Upper lobe of left lung (tissue), 6 donors: ENCODE data around the gene ACTG1. TPM values are rescaled to one million over a fixed set of nuclear protein-coding genes. Genes with fewer than 3 reads are reported as not detected.

Experiments used
- ATAC-seq, 2 donors: fragments of 200-7000 bp; cut with Tn5 transposase; one replicate each; pipeline ENCODE4 v1.9.1; 2022; ENCODE audit warnings: mild to moderate bottlenecking in 2 of 2, moderate library complexity in 2 of 2; ENCODE audit not compliant: low FRiP score in 2 of 2
- DNase-seq, 2 donors: peaks; one replicate each; pipeline ENCODE4 v3.0.0-alpha.2; 2019 to 2020
- H3K27ac ChIP-seq, 4 donors: fragments of 200-600 bp; sonication (generic); one replicate each; pipeline ENCODE4 v1.5.1; 2016 to 2019
- H3K27me3 ChIP-seq, 4 donors: fragments of 200-600 bp; sonication (generic); one replicate each; pipeline ENCODE4 v1.5.1; 2017 to 2019
- H3K36me3 ChIP-seq, 4 donors: fragments of 200-600 bp; sonication (generic); one replicate each; pipeline ENCODE4 v1.5.1; 2016 to 2019
- H3K4me1 ChIP-seq, 4 donors: fragments of 200-600 bp; sonication (generic); one replicate each; pipeline ENCODE4 v1.5.1; 2018 to 2019
- H3K4me3 ChIP-seq, 4 donors: fragments of 200-600 bp; sonication (generic); one replicate each; pipeline ENCODE4 v1.5.1; 2017 to 2019; ENCODE audit warnings: mild to moderate bottlenecking in 2 of 4, moderate library complexity in 1 of 4
- H3K9me3 ChIP-seq, 4 donors: fragments of 200-600 bp; sonication (generic); one replicate each; pipeline ENCODE4 v1.5.1; 2018 to 2019
- CTCF ChIP-seq, 6 experiments: fragments of 450-650 bp in 4 of 6; fragments of 200-600 bp in 2 of 6; sonication (generic) in 2 of 6; IDR thresholded peaks; one replicate each; pipeline ENCODE4 v1.5.1; 2016 to 2019; ENCODE audit warnings: antibody characterized with exemption in 6 of 6
- EP300 ChIP-seq, 4 donors: sonication (generic); formaldehyde crosslinking; IDR thresholded peaks; one replicate each; pipeline ENCODE4 v1.5.1; 2017; ENCODE audit warnings: antibody characterized with exemption in 4 of 4, control low read depth in 2 of 4
- POLR2A ChIP-seq, 4 donors: fragments of 450-650 bp; IDR thresholded peaks; one replicate each; pipeline ENCODE4 v1.5.1; 2016 to 2017; ENCODE audit warnings: antibody characterized with exemption in 4 of 4, mild to moderate bottlenecking in 2 of 4
- POLR2AphosphoS5 ChIP-seq, 2 donors: sonication (generic); formaldehyde crosslinking; IDR thresholded peaks; one replicate each; pipeline ENCODE4 v1.5.1; 2017; ENCODE audit warnings: antibody characterized with exemption in 2 of 2
- WGBS, 2 donors: methylation state at CpG; one replicate each; pipeline ENCODE4 v1.1.5; 2017 to 2018; 5-methylcytosine and 5-hydroxymethylcytosine counted together
- total RNA-seq, 6 donors: library from RNA; depleted of rRNA in 4 of 6; stranded (reverse); fragments of >200 nt in 4 of 6; gene quantifications; one replicate each; pipeline versions ENCODE4 v1.1.0 to v1.2.1, GENCODE V29; 2016 to 2021
- donor health status: DM: no; HTN: no; CAD: no; lungs with moderate emphysema.
- donor health status: DM: no; HTN: yes; CAD: no; lungs with severe emphysema.

The ACTG1 gene
- total RNA-seq, 6 donors from 2014 or later, result 902 to 3,864 (median 2,097) TPM

- H3K4me3 ChIP-seq, result peak overlapping the region; percentile 68 to 98 (median 86)
- ATAC-seq (peak; percentile 82 to 85), DNase-seq (peak; percentile 83 to 89)
- no peak for TF ChIP-seq EP300 (IDR thresholded peaks at IDR 0.05)
- TF ChIP-seq POLR2AphosphoS5 (IDR thresholded peaks at IDR 0.05), result no peak
- TF ChIP-seq POLR2A (IDR thresholded peaks at IDR 0.05), result no peak
- TF ChIP-seq CTCF (IDR thresholded peaks at IDR 0.05), result peak in 1 of 6 experiments; percentile 8
- peaks cover 19 to 53% (median 22%) of the 10 kb centered on the region in 4 donors for H3K4me1 ChIP-seq
- no peaks in the 10 kb centered on the region for H3K27me3 ChIP-seq
- WGBS, 2 donors, result 2 to 4% methylated on average over 9 to 16 of the region's 19 CpGs
- peak overlapping the region; percentile 79 to 91 (median 87) for H3K27ac ChIP-seq
- H3K9me3 ChIP-seq, result no peaks in the 10 kb centered on the region
- H3K36me3 ChIP-seq, result peaks cover 0 to 44% (median 29%) of the 10 kb centered on the region in 4 donors
Measured at GRCh38 chr17:81553018-81553615, 40.5 kb upstream of the ACTG1 start.

GRCh38 chr17:81552244-81553017 is 39.8 kb upstream of the ACTG1 start, which contains the start of gene FAAP100:
Gene FAAP100, minus strand, starts transcription at chr17:81552353. Its CDS starts 23 bp downstream, at chr17:81552330.
- WGBS, 2 donors, result 0% methylated on average over 9 to 32 of the region's 85 CpGs
- peak within 1 kb of the TSS; percentile 79 to 91 (median 87) for H3K27ac ChIP-seq

GRCh38 chr17:81551458-81552243 is 39.1 kb upstream of the ACTG1 start:
- 0 to 2% methylated on average over 9 to 18 of the region's 69 CpGs for WGBS, 2 donors
- DNase-seq (peak in 1 of 2 donors; percentile 36), ATAC-seq (peak in 1 of 2 donors; percentile 51)
- Histone ChIP-seq H3K27ac (peak overlapping the region; percentile 79 to 91 (median 87)), H3K4me3 (peak overlapping the region; percentile 68 to 98 (median 86)), H3K9me3 (no peaks in the 10 kb centered on the region), H3K4me1 (peaks cover 18 to 53% (median 22%) of the 10 kb centered on the region in 4 donors), H3K27me3 (no peaks in the 10 kb centered on the region), H3K36me3 (peaks cover 0 to 44% (median 32%) of the 10 kb centered on the region in 4 donors)
- no peak for TF ChIP-seq EP300 (IDR thresholded peaks at IDR 0.05)
- TF ChIP-seq CTCF (IDR thresholded peaks at IDR 0.05), result peak in 1 of 6 experiments; percentile 7
- TF ChIP-seq POLR2AphosphoS5 (IDR thresholded peaks at IDR 0.05), result no peak
- no peak for TF ChIP-seq POLR2A (IDR thresholded peaks at IDR 0.05)

More at GRCh38 chr17:81552244-81553017, 39.8 kb upstream of the ACTG1 start, which contains the start of gene FAAP100:
- Histone ChIP-seq H3K36me3 (peaks cover 0 to 44% (median 30%) of the 10 kb centered on the region in 4 donors), H3K27me3 (no peaks in the 10 kb centered on the region), H3K4me1 (peaks cover 19 to 53% (median 22%) of the 10 kb centered on the region in 4 donors), H3K4me3 (peak within 1 kb of the TSS; percentile 68 to 98 (median 86)), H3K9me3 (no peaks in the 10 kb centered on the region)
- no peak for TF ChIP-seq EP300 (IDR thresholded peaks at IDR 0.05)
- peak in 3 of 6 experiments; percentile 4 to 36 (median 12) for TF ChIP-seq CTCF (IDR thresholded peaks at IDR 0.05)
- TF ChIP-seq POLR2AphosphoS5 (IDR thresholded peaks at IDR 0.05), result peak; percentile 51 to 77
- peak; percentile 25 to 90 (median 42) for TF ChIP-seq POLR2A (IDR thresholded peaks at IDR 0.05)
- DNase-seq (peak; percentile 79 to 97), ATAC-seq (peak; percentile 89 to 93)

- no peaks in the 10 kb centered on the region for H3K9me3 ChIP-seq
- peak in 1 of 2 donors; percentile 71 for DNase-seq
- H3K4me3 ChIP-seq, result peak overlapping the region; percentile 68 to 98 (median 86)
- TF ChIP-seq EP300 (IDR thresholded peaks at IDR 0.05) (no peak), CTCF (IDR thresholded peaks at IDR 0.05) (no peak), POLR2A (IDR thresholded peaks at IDR 0.05) (no peak), POLR2AphosphoS5 (IDR thresholded peaks at IDR 0.05) (no peak)
- ATAC-seq, result no peak
- H3K36me3 ChIP-seq, result peaks cover 0 to 44% (median 35%) of the 10 kb centered on the region in 4 donors
- H3K27me3 ChIP-seq, result no peaks in the 10 kb centered on the region
- peaks cover 16 to 49% (median 22%) of the 10 kb centered on the region in 4 donors for H3K4me1 ChIP-seq
- WGBS, 2 donors, result 88 to 90% methylated on average over 5 to 27 of the region's 27 CpGs
- peak overlapping the region in 1 of 4 donors; percentile 86 for H3K27ac ChIP-seq
Measured at GRCh38 chr17:81550830-81551457, 38.3 kb upstream of the ACTG1 start.
